Right kidney (tissue), 1 donor: ENCODE data around the gene ARL4C.

Experiments used
- DNase-seq: peaks from one replicate; pipeline ENCODE4 v3.0.0-alpha.2; 2016

The ARL4C gene

GRCh38 chr2:234447963-234448362, 48.9 kb downstream of the ARL4C start:
- DNase-seq = no peak

- DNase-seq = no peak
Measured at GRCh38 chr2:234447189-234447588, 49.7 kb downstream of the ARL4C start.

GRCh38 chr2:234446404-234447076, 50.3 kb downstream of the ARL4C start:
- DNase-seq = no peak

- no peak for DNase-seq
Measured at GRCh38 chr2:234444893-234445292, 52.0 kb downstream of the ARL4C start.

GRCh38 chr2:234444242-234444730, 52.6 kb downstream of the ARL4C start:
- no peak for DNase-seq
